DND-41 (cell line): ENCODE results near the gene PHACTR4.

Experiments used
- ATAC-seq: fragments of 200-7000 bp; cut with Tn5 transposase; 3 replicates; pipeline ENCODE4 v1.9.1; 2021; ENCODE audit warnings: low read depth; ENCODE audit not compliant: insufficient read depth
- DNase-seq: peaks from one replicate; pipeline ENCODE4 v3.0.0-alpha.2; 2020
- H2AFZ ChIP-seq: 2 replicates; pipeline ENCODE4 v1.6.0; 2012; ENCODE audit warnings: low read depth, low read length
- H3K27ac ChIP-seq: 2 replicates; pipeline ENCODE4 v1.5.1; 2012; ENCODE audit warnings: low read length, inconsistent platforms
- H3K27me3 ChIP-seq: fragments of 200-600 bp; sonication (generic); 2 replicates; pipeline ENCODE4 v1.6.0; 2012; ENCODE audit warnings: low read length, mild to moderate bottlenecking, inconsistent platforms; ENCODE audit not compliant: insufficient read depth, poor library complexity
- H3K36me3 ChIP-seq: 2 replicates; pipeline ENCODE4 v1.5.1; 2012; ENCODE audit warnings: low read length, inconsistent platforms; ENCODE audit not compliant: insufficient read depth
- H3K4me1 ChIP-seq: 2 replicates; pipeline ENCODE4 v1.5.1; 2012; ENCODE audit warnings: mild to moderate bottlenecking, low read length; ENCODE audit not compliant: insufficient read depth
- H3K4me2 ChIP-seq: 2 replicates; pipeline ENCODE4 v1.6.0; 2012; ENCODE audit warnings: mild to moderate bottlenecking, moderate library complexity, low read length, inconsistent platforms; ENCODE audit not compliant: insufficient read depth
- H3K4me3 ChIP-seq, 2 experiments: fragments of 200-600 bp in 1 of 2; shearing (Covaris generic) in 1 of 2; 2 replicates each; pipeline ENCODE4 v1.5.1; 2012 to 2016; ENCODE audit warnings: inconsistent platforms in 2 of 2, low read length in 2 of 2, mild to moderate bottlenecking in 2 of 2, low read depth in 1 of 2, moderate library complexity in 1 of 2
- H3K79me2 ChIP-seq: 2 replicates; pipeline ENCODE4 v1.6.0; 2012; ENCODE audit warnings: low read length, inconsistent platforms; ENCODE audit not compliant: insufficient read depth
- H3K9ac ChIP-seq: 2 replicates; pipeline ENCODE4 v1.6.0; 2012; ENCODE audit warnings: low read depth, mild to moderate bottlenecking, inconsistent platforms, low read length, moderate library complexity
- H3K9me3 ChIP-seq: 2 replicates; pipeline ENCODE4 v1.5.1; 2012; ENCODE audit warnings: low read length, moderate library complexity, mild to moderate bottlenecking, inconsistent platforms; ENCODE audit not compliant: insufficient read depth, severe bottlenecking
- H4K20me1 ChIP-seq: 2 replicates; pipeline ENCODE4 v1.6.0; 2012; ENCODE audit warnings: low read length; ENCODE audit not compliant: insufficient read depth
- CTCF ChIP-seq: IDR thresholded peaks from 2 replicates; pipeline ENCODE4 v1.5.1; 2012; ENCODE audit warnings: borderline replicate concordance, low read length, moderate library complexity, mild to moderate bottlenecking; ENCODE audit not compliant: poor library complexity, severe bottlenecking; ENCODE audit errors: extremely low read depth
- EZH2 ChIP-seq: IDR thresholded peaks from 3 replicates; pipeline ENCODE4 v1.6.1; 2012; ENCODE audit warnings: borderline replicate concordance, low read depth, mild to moderate bottlenecking, moderate library complexity, low read length, inconsistent platforms; ENCODE audit not compliant: severe bottlenecking

Gene PHACTR4

GRCh38 chr1:28457678-28458077 lies 88.1 kb downstream of the PHACTR4 start:
- Histone ChIP-seq H3K36me3 (peaks cover 35% of the 10 kb centered on the region), H3K4me1 (peaks cover 10% of the 10 kb centered on the region), H3K27ac (no peak overlapping the region), H3K79me2 (peaks cover 9% of the 10 kb centered on the region), H3K4me2 (no peak overlapping the region), H3K9me3 (no peaks in the 10 kb centered on the region), H3K9ac (no peak overlapping the region), H4K20me1 (no peaks in the 10 kb centered on the region; the same call in 1 of the 2 replicates), H2AFZ (no peak overlapping the region), H3K27me3 (no peaks in the 10 kb centered on the region), H3K4me3 (no peak overlapping the region)
- no peak for TF ChIP-seq CTCF
- TF ChIP-seq EZH2: no peak
- ATAC-seq (no peak), DNase-seq (no peak)

- H3K27ac ChIP-seq: no peak overlapping the region
- no peak for DNase-seq
- no peak overlapping the region for H3K9ac ChIP-seq
- H3K4me3 ChIP-seq: no peak overlapping the region
- H3K4me1 ChIP-seq: peaks cover 10% of the 10 kb centered on the region
- no peaks in the 10 kb centered on the region for H3K9me3 ChIP-seq
- TF ChIP-seq EZH2 (no peak), CTCF (no peak)
- no peak overlapping the region for H3K4me2 ChIP-seq
- no peak overlapping the region for H2AFZ ChIP-seq
- no peaks in the 10 kb centered on the region for H3K27me3 ChIP-seq
- H3K79me2 ChIP-seq: peaks cover 9% of the 10 kb centered on the region
- H3K36me3 ChIP-seq: peaks cover 39% of the 10 kb centered on the region
- ATAC-seq: no peak
- H4K20me1 ChIP-seq: no peaks in the 10 kb centered on the region; the same call in 1 of the 2 replicates
These were observed 89.0 kb downstream of the PHACTR4 start for GRCh38 chr1:28458237-28459228.

GRCh38 chr1:28466226-28466778 lies 96.8 kb downstream of the PHACTR4 start:
- no peaks in the 10 kb centered on the region for H3K27me3 ChIP-seq
- no peak overlapping the region for H3K4me2 ChIP-seq
- DNase-seq (no peak), ATAC-seq (no peak)
- no peak overlapping the region for H3K27ac ChIP-seq
- H3K79me2 ChIP-seq: no peaks in the 10 kb centered on the region
- no peaks in the 10 kb centered on the region for H3K4me1 ChIP-seq
- H2AFZ ChIP-seq: no peak overlapping the region
- no peak overlapping the region for H3K4me3 ChIP-seq
- no peaks in the 10 kb centered on the region for H3K9me3 ChIP-seq
- H3K36me3 ChIP-seq: peaks cover 57% of the 10 kb centered on the region
- TF ChIP-seq CTCF: no peak
- no peak for TF ChIP-seq EZH2
- H3K9ac ChIP-seq: no peak overlapping the region
- H4K20me1 ChIP-seq: no peaks in the 10 kb centered on the region
